ENCODE measurements around the gene FKBP1A.
A peak's percentile ranks its signal among the peaks of the same experiment; 100 is the strongest.

The FKBP1A gene

GRCh38 chr20:1386323-1386722 lies 6.5 kb downstream of the FKBP1A start:
- DNase-seq (ENCODE audit: low read depth, low spot score), result no peak

DNA sequence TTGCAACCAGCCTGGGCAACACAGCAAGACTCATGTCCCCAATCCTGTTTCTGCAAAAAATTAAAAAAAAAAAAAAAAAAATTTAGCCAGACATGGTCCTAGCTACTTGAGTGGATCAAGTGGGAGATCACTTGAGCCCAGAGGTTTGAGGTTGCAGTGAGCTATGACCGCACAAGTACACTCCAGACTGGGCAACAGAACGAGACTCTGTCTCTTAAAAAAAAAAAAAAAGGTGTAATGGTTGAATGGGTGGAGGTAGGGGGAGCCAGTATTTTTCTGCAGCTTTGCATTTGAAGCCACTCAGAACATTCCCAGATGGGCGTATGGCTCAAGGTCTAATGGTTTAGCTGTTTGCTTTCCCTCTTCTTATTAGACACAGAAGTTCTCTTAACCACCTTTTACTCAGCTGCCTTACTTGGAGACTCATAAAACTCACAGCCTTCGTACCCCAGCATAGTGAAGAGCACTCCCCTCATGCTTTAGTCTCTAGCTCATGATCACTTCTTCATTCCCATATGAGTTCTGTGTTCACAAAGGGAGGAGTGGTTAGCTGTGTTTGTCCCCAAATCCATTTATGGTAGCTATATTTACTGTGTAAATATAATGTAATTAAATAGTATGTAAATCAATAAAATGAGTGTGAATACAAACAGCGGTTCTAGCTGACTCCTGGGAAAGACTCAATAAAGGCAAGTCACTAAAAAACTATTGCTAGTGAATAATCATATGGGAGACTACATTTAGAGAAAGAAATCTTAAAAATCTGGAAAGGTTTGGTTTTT lies 9.0 kb downstream of the FKBP1A start:
- no peak for DNase-seq (ENCODE audit: low read depth, low spot score)

DNA sequence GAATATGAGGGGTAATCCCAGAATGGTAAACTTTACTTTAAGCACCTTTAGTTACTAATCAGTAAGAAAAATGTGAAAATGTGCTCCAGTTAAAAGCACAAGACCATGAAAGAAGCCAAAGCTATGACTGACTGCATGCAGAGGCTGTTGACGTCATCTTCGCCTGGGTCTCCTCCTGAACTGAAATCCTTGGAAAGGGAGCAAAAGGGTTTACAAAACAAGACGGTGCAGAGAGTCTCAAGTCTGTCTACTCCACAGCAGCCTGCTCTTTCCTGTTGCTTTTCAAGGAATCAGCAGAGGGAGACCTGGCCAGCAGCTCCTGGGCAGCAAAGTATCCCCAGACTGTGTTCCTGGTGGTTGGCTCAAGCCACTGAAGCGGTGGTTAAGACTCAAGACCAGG lies 10.2 kb downstream of the FKBP1A start:
- DNase-seq (ENCODE audit: low read depth, low spot score), result no peak

- DNase-seq (ENCODE audit: low read depth, low spot score), result no peak
Observed at GRCh38 chr20:1381753-1382591, 10.9 kb downstream of the FKBP1A start.

GRCh38 chr20:1378735-1379125 lies 14.1 kb downstream of the FKBP1A start:
- DNase-seq (ENCODE audit: low read depth, low spot score), result no peak

- DNase-seq (ENCODE audit: low read depth, low spot score), result peak; percentile 76
Observed at GRCh38 chr20:1377984-1378734, 14.7 kb downstream of the FKBP1A start.

GRCh38 chr20:1377341-1377871 lies 15.4 kb downstream of the FKBP1A start:
- no peak for DNase-seq (ENCODE audit: low read depth, low spot score)

GRCh38 chr20:1376408-1377270 lies 16.2 kb downstream of the FKBP1A start:
- DNase-seq (ENCODE audit: low read depth, low spot score), result no peak

DNA sequence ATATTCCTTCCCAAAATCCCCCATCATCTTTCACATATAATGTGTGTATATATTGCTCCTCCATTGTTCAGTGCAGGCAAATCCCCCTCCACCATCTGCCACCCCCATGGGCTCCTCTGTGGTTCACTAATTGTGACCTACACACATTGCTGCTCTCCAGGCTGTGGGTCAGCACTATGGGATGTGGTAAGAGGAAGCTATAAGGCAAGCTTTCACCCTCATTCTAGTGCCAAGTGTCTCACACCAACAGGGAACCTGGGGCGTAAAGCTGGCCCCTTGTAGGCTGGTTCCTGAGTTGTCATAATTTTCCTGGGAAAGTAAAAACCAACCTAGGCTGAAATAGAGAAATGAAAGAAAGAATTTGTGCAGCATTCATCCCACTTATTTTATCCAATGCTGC lies 16.8 kb downstream of the FKBP1A start:
- no peak for DNase-seq (ENCODE audit: low read depth, low spot score)

- DNase-seq (ENCODE audit: low read depth, low spot score), result peak; percentile 33
Observed at GRCh38 chr20:1375515-1375914, 17.3 kb downstream of the FKBP1A start.

DNA sequence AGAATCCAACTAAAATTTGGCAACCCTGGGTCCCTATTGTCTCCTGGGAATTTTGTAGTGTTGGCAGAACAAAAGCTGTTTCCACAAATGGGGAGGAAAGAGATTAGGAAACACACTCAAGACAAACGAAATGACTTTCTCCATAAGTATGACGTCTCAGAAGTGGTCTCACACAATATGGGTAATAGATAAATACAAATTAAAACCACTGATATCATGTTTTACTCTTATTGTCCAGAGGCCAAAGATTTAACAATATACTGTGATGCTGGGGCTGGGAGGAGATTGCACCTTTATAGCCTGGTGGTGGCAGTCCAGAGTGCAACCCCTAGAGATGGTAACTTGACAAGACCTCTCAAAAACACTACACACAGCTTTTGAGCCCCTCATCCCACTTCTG lies 18.6 kb downstream of the FKBP1A start:
- DNase-seq (ENCODE audit: low read depth, low spot score), result no peak

GRCh38 chr20:1373614-1374013 lies 19.2 kb downstream of the FKBP1A start:
- DNase-seq (ENCODE audit: low read depth, low spot score), result no peak

DNA sequence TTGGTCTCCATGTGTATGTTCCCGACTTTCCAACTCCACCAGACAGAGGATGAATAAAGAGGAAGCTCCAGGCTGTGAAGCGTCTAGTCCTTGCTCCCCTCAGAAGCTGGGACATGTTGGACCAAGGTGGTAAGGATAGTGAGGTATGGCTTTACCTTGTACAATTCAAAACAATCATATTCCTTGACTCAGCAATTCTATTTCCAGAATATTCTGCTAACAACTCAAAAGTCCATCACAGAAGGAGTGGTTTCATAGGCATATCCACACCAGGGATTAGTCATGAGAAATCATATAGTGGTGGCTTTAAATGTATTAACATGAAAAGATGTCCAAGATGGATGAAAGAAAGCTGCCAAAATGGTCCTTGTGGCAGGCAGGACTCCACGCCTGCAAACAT lies 19.8 kb downstream of the FKBP1A start:
- DNase-seq (ENCODE audit: low read depth, low spot score), result no peak

GRCh38 chr20:1371830-1372539 lies 20.9 kb downstream of the FKBP1A start:
- DNase-seq (ENCODE audit: low read depth, low spot score), result peak; percentile 45

DNA sequence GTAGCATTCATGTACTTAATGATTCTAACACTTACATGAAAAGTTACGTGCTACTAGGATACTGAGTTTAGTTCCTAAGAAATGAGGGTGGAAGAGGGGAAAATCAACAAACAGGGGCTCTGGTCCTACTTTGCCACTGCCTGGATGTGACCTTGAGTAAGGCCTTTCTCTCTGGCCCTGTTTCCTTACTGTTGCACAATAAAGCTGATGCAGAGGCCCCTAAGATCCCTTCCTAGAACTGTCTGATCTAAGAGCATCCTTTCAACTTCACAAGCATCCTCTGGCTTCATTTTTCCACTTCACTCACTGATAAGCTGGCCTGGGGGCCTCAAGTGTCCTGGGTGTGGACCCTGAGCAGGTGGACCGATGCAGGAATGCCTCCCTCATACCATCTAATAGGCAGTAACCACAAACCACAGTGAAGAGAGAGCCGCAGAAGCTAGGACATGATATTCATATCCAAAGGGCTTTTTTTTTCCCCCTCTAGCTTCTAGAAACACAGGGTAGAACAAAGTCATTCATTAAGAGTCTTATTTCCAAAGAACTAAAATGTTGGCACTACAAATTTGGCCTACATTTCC lies 21.6 kb downstream of the FKBP1A start:
- peak; percentile 21 for DNase-seq (ENCODE audit: low read depth, low spot score)

DNA sequence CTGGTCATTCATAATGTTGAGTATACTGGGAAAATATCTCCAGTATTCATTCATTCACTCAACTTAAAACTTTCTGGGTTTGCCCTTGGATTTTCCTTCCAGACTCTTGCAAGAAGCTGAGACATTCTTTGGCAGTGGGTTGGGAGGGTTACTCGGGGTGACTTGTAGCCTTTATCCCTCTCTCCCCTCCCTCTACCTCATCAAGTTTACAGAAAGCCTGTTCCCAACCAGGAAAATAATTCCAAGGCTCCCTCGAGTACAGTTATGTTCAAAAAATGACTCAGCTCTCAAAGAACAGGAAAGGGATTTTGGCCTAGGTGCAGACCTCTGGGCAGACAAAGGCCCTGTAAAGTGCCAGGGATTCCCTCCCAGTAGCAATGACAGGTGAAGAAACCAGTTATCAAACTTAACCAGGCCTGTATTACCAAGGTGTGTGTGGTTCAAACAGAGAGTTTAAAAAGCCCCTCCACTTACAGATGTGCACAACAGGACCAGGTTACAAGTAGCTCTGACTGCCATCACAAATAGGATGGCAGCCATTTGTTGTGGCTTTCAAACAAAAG lies 22.2 kb downstream of the FKBP1A start:
- peak; percentile 66 for DNase-seq (ENCODE audit: low read depth, low spot score)

DNA sequence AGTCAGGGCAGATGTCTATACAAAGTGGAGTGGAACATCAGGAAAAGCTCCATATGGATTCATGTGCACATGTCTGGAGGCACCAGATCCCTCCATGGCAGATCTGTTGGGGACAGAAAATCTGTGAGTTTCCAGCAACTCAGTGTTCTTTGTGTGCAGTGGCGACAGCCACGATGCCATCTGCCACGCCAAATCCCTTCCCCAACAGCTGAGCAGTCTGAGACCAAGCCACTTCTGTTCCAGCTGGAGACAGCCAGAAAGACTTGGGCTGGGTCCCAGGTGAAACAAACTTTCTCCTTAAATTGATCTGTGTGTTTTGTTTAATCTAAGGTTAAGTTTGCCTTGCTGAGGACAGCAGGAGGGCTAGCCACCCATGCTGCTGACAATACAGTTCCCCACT lies 22.9 kb downstream of the FKBP1A start:
- DNase-seq (ENCODE audit: low read depth, low spot score), result no peak

- peak; percentile 58 for DNase-seq (ENCODE audit: low read depth, low spot score)
Observed at GRCh38 chr20:1368448-1369199, 24.2 kb downstream of the FKBP1A start.

GRCh38 chr20:1367479-1367878 lies 25.4 kb downstream of the FKBP1A start:
- no peak for DNase-seq (ENCODE audit: low read depth, low spot score)
